GM23338 (cell line): ENCODE results near the gene BNIP1. TPM values are rescaled to one million over a fixed set of nuclear protein-coding genes. Genes with fewer than 3 reads are reported as not detected.

ENCODE experiments used
- ATAC-seq: fragments of 200-7000 bp; cut with Tn5 transposase; 3 replicates; pipeline ENCODE4 v1.9.1; 2020
- DNase-seq: peaks from one replicate; pipeline ENCODE4 v3.0.0-alpha.2; 2015; ENCODE audit warnings: low spot score
- H2AFZ ChIP-seq: fragments of 200-600 bp; sonication (generic); 2 replicates; pipeline ENCODE4 v1.8.0; 2016; ENCODE audit warnings: antibody characterized with exemption, mild to moderate bottlenecking, moderate library complexity
- H3F3A ChIP-seq: fragments of 200-600 bp; sonication (generic); replicated peaks from 2 replicates; pipeline ENCODE4 v1.8.0; 2017; ENCODE audit warnings: antibody characterized with exemption, mixed run types, low read depth
- H3K27ac ChIP-seq: fragments of 200-600 bp; sonication (generic); 2 replicates; pipeline ENCODE4 v1.6.1; 2016; ENCODE audit warnings: low read depth
- H3K27me3 ChIP-seq: fragments of 200-600 bp; sonication (generic); 2 replicates; pipeline ENCODE4 v1.8.0; 2016; ENCODE audit warnings: mild to moderate bottlenecking, mixed run types, moderate library complexity; ENCODE audit not compliant: insufficient read depth
- H3K36me3 ChIP-seq: fragments of 200-600 bp; sonication (generic); 2 replicates; pipeline ENCODE4 v1.8.0; 2016; ENCODE audit warnings: mild to moderate bottlenecking; ENCODE audit not compliant: insufficient read depth
- H3K4me1 ChIP-seq: fragments of 200-600 bp; sonication (generic); 2 replicates; pipeline ENCODE4 v1.8.0; 2016; ENCODE audit warnings: mild to moderate bottlenecking, moderate library complexity; ENCODE audit not compliant: insufficient read depth
- H3K4me2 ChIP-seq: fragments of 200-600 bp; sonication (generic); 2 replicates; pipeline ENCODE4 v1.7.1; 2017; ENCODE audit warnings: mixed run types
- H3K4me3 ChIP-seq: fragments of 200-600 bp; sonication (generic); 2 replicates; pipeline ENCODE4 v1.6.1; 2016; ENCODE audit warnings: mixed run types
- H3K79me2 ChIP-seq: fragments of 200-600 bp; sonication (generic); replicated peaks from 2 replicates; pipeline ENCODE4 v1.8.0; 2017; ENCODE audit warnings: mild to moderate bottlenecking; ENCODE audit not compliant: insufficient read depth
- H3K9me2 ChIP-seq: fragments of 200-600 bp; sonication (generic); 2 replicates; pipeline ENCODE4 v1.8.0; 2017; ENCODE audit not compliant: insufficient read depth
- H4K20me1 ChIP-seq: fragments of 200-600 bp; sonication (generic); replicated peaks from 2 replicates; pipeline ENCODE4 v1.8.0; 2017; ENCODE audit warnings: mild to moderate bottlenecking; ENCODE audit not compliant: insufficient read depth
- H3K27ac Mint-ChIP-seq: 2 replicates; pipeline ENCODE4 v1.8.0; 2020; ENCODE audit warnings: inconsistent platforms, mild to moderate bottlenecking, moderate library complexity, mixed read lengths
- H3K27me3 Mint-ChIP-seq: 3 replicates; pipeline ENCODE4 v1.8.0; 2022; ENCODE audit warnings: low read depth, mild to moderate bottlenecking, moderate library complexity, mixed read lengths, inconsistent platforms; ENCODE audit not compliant: insufficient read depth, poor library complexity
- H3K36me3 Mint-ChIP-seq: 3 replicates; pipeline ENCODE4 v1.8.0; 2021; ENCODE audit warnings: low read depth, mild to moderate bottlenecking, inconsistent platforms, moderate library complexity, mixed read lengths
- H3K4me1 Mint-ChIP-seq: 3 replicates; pipeline ENCODE4 v1.8.0; 2020; ENCODE audit warnings: mild to moderate bottlenecking, inconsistent platforms, mixed read lengths
- H3K4me3 Mint-ChIP-seq: 3 replicates; pipeline ENCODE4 v1.8.0; 2021; ENCODE audit warnings: moderate library complexity, mild to moderate bottlenecking, inconsistent platforms, mixed read lengths
- H3K9me3 Mint-ChIP-seq: 3 replicates; pipeline ENCODE4 v1.8.0; 2020; ENCODE audit warnings: moderate library complexity, mild to moderate bottlenecking, inconsistent platforms, mixed read lengths
- CREB1 ChIP-seq: fragments of 250-450 bp; sonication (Bioruptor Pico); IDR thresholded peaks from 2 replicates; pipeline ENCODE4 v1.5.0; 2020; ENCODE audit warnings: low read depth, mild to moderate bottlenecking, moderate library complexity
- CTCF ChIP-seq, 2 experiments: fragments of 200-600 bp in 1 of 2; sonication (generic) in 1 of 2; conservative IDR thresholded peaks; 2 replicates each; pipeline versions ENCODE4 v1.5.1 to v1.6.1; 2016 to 2017; ENCODE audit warnings: antibody characterized with exemption in 2 of 2, low read depth in 2 of 2, mild to moderate bottlenecking in 2 of 2, moderate library complexity in 1 of 2
- ETS1 ChIP-seq: IDR thresholded peaks from 2 replicates; pipeline ENCODE4 v1.6.1; 2016; ENCODE audit warnings: antibody characterized with exemption
- EZH2 ChIP-seq: fragments of 200-600 bp; sonication (generic); IDR thresholded peaks from one replicate; pipeline ENCODE4 v1.8.0; 2017; ENCODE audit warnings: antibody characterized with exemption, mild to moderate bottlenecking, low read depth; ENCODE audit not compliant: unreplicated experiment
- EZH2phosphoT487 ChIP-seq: fragments of 200-600 bp; sonication (generic); IDR thresholded peaks from one replicate; pipeline ENCODE4 v1.8.1; 2018; ENCODE audit warnings: antibody characterized with exemption; ENCODE audit not compliant: unreplicated experiment
- JUNB ChIP-seq: IDR thresholded peaks from one replicate; pipeline ENCODE4 v1.6.1; 2016; ENCODE audit warnings: antibody characterized with exemption; ENCODE audit not compliant: unreplicated experiment
- NANOG ChIP-seq: IDR thresholded peaks from 2 replicates; pipeline ENCODE4 v1.6.1; 2016; ENCODE audit warnings: antibody characterized with exemption, borderline replicate concordance
- POLR2AphosphoS5 ChIP-seq: IDR thresholded peaks from 2 replicates; pipeline ENCODE4 v1.6.1; 2016; ENCODE audit warnings: antibody characterized with exemption, low read depth
- REST ChIP-seq: IDR thresholded peaks from one replicate; pipeline ENCODE4 v1.6.1; 2018; ENCODE audit warnings: antibody characterized with exemption; ENCODE audit not compliant: unreplicated experiment
- STAT1 ChIP-seq: IDR thresholded peaks from one replicate; pipeline ENCODE4 v1.6.1; 2016; ENCODE audit warnings: antibody characterized with exemption; ENCODE audit not compliant: unreplicated experiment
- ZNF114 ChIP-seq: fragments of 250-450 bp; sonication (Bioruptor Pico); IDR thresholded peaks from 2 replicates; pipeline ENCODE4 v1.5.0; 2020; ENCODE audit warnings: mild to moderate bottlenecking, moderate library complexity
- ZNF331 ChIP-seq: fragments of 250-450 bp; sonication (Bioruptor Pico); IDR thresholded peaks from 2 replicates; pipeline ENCODE4 v1.5.0; 2020; ENCODE audit warnings: low read depth, mild to moderate bottlenecking, moderate library complexity
- ZNF462 ChIP-seq: fragments of 250-450 bp; sonication (Bioruptor Pico); IDR thresholded peaks from 2 replicates; pipeline ENCODE4 v1.5.0; 2020; ENCODE audit warnings: mild to moderate bottlenecking, moderate library complexity
- polyA plus RNA-seq: library from polyadenylated mRNA; unstranded; fragments of >200 nt; fragmentation: Nextera tagmentation; extraction: Ambion mirVana; gene quantifications from 2 replicates; pipeline ENCODE4 v1.2.1, GENCODE V29; 2016
- total RNA-seq: library from RNA; depleted of rRNA; stranded (reverse); fragments of >200 nt; shearing (Covaris generic); gene quantifications from 2 replicates; pipeline ENCODE4 v1.2.3, GENCODE V29; 2014

The BNIP1 gene
- total and polyA plus RNA-seq, 2 experiments from 2014 or later: 12.1 to 17.0 TPM

GRCh38 chr5:173123416-173123815, 20.9 kb upstream of the BNIP1 start:
- Histone ChIP-seq H3K79me2 (no peaks in the 10 kb centered on the region), H3K27ac (no peak overlapping the region), H3K36me3 (no peaks in the 10 kb centered on the region; the same call in 1 of the 2 replicates), H3F3A (no peaks in the 10 kb centered on the region), H3K4me2 (no peak overlapping the region), H4K20me1 (no peaks in the 10 kb centered on the region), H2AFZ (no peak overlapping the region), H3K4me1 (no peaks in the 10 kb centered on the region), H3K4me3 (no peak overlapping the region), H3K9me2 (no peaks in the 10 kb centered on the region), H3K27me3 (no peaks in the 10 kb centered on the region)
- peaks cover 4% of the 10 kb centered on the region for H3K27me3 Mint-ChIP-seq
- no peaks in the 10 kb centered on the region; the same call in 2 of the 3 replicates for H3K36me3 Mint-ChIP-seq
- H3K4me1 Mint-ChIP-seq: no peaks in the 10 kb centered on the region
- ATAC-seq: no peak
- TF ChIP-seq EZH2phosphoT487 (no peak), REST (no peak), CREB1 (CRISPR knock-in tag) (no peak), ZNF331 (CRISPR knock-in tag) (no peak), POLR2AphosphoS5 (no peak), ETS1 (no peak), JUNB (no peak), STAT1 (no peak), EZH2 (no peak), ZNF462 (CRISPR knock-in tag) (no peak), ZNF114 (CRISPR knock-in tag) (no peak), NANOG (no peak), CTCF (conservative IDR thresholded peaks at IDR 0.05; ENCODE audit: low read depth in 2 of 2) (no peak)
- H3K4me3 Mint-ChIP-seq: no peak overlapping the region
- no peak overlapping the region for H3K27ac Mint-ChIP-seq
- DNase-seq: no peak
- H3K9me3 Mint-ChIP-seq: peaks cover 9% of the 10 kb centered on the region
